NB4 (cell line): ENCODE data around the gene XXYLT1.
"Not testable (repeated sequence)": the region's sequence is repeated elsewhere in the genome, so short reads cannot be mapped to it uniquely, and the experiment has no call there.

Experiments
- DNase-seq: peaks from one replicate; pipeline ENCODE4 v3.0.0; 2010; ENCODE audit warnings: low read depth
- H3K4me3 ChIP-seq: one replicate; pipeline ENCODE4 v1.5.1; 2011; ENCODE audit warnings: mild to moderate bottlenecking, low read depth, low read length, moderate library complexity
- MYC ChIP-seq: IDR thresholded peaks from 2 replicates; pipeline ENCODE4 v1.6.1; 2011; ENCODE audit warnings: low read depth, low read length
- POLR2A ChIP-seq: IDR thresholded peaks from 2 replicates; pipeline ENCODE4 v1.6.1; 2011; ENCODE audit warnings: mild to moderate bottlenecking; ENCODE audit not compliant: insufficient read length; ENCODE audit errors: extremely low read depth
- TF ChIP-seq, protein P1 (sequence below): IDR thresholded peaks from one replicate; pipeline ENCODE4 v1.5.1; 2012; ENCODE audit warnings: low read depth, low read length
- TF ChIP-seq, protein P2 (sequence below): IDR thresholded peaks from 2 replicates; pipeline ENCODE4 v1.6.1; 2011; ENCODE audit warnings: low read depth, low read length

The XXYLT1 gene

GRCh38 chr3:195056506-195056905 is 214.5 kb downstream of the XXYLT1 start:
- H3K4me3 ChIP-seq, result no peak overlapping the region
- TF ChIP-seq, protein P1, sequence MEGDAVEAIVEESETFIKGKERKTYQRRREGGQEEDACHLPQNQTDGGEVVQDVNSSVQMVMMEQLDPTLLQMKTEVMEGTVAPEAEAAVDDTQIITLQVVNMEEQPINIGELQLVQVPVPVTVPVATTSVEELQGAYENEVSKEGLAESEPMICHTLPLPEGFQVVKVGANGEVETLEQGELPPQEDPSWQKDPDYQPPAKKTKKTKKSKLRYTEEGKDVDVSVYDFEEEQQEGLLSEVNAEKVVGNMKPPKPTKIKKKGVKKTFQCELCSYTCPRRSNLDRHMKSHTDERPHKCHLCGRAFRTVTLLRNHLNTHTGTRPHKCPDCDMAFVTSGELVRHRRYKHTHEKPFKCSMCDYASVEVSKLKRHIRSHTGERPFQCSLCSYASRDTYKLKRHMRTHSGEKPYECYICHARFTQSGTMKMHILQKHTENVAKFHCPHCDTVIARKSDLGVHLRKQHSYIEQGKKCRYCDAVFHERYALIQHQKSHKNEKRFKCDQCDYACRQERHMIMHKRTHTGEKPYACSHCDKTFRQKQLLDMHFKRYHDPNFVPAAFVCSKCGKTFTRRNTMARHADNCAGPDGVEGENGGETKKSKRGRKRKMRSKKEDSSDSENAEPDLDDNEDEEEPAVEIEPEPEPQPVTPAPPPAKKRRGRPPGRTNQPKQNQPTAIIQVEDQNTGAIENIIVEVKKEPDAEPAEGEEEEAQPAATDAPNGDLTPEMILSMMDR, result no peak
- DNase-seq, result no peak

DNA sequence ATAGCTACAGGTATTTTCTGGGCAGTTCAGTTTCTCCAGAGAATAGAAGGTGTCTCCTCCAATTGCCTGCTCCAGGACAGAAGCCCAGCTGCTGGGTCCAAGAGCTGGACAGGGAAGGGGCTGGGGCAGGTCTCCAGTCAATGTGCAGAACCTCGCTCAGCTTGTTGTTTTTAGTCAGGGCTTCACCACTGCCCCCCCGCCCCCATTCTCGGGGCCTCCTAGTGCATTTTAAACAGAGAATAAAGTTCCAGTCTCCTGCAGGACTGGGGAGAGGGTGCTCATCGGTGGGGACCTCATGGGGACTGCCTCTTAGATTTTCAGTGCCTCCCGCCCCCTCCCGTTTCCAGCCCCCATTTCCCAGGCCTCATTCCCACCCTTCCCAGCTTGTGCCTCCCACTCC is 216.6 kb downstream of the XXYLT1 start:
- no peak for TF ChIP-seq MYC
- DNase-seq, result no peak
- H3K4me3 ChIP-seq, result no peak overlapping the region

DNA sequence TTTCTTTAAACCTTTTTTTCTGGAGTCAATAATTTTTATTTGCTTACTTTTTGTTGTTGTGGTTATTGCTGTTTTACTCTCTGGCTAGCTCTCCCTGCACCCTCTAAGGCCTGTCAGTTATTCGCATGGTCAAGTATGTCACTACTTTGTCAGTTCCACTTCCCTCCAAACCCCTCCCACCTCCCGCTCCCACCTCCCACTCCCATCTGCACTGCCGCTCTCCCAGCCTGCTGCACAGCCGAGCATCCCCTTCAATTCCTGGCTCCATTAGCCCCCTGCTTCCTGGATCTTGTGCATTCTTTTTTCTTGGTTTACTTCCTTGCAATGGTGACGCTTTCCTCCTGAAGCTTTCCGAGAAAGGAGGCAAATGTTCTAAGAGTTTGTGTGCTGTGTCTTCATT is 218.0 kb downstream of the XXYLT1 start:
- TF ChIP-seq POLR2A (no peak), MYC (no peak)
- TF ChIP-seq, protein P1, result no peak
- TF ChIP-seq, protein P2, sequence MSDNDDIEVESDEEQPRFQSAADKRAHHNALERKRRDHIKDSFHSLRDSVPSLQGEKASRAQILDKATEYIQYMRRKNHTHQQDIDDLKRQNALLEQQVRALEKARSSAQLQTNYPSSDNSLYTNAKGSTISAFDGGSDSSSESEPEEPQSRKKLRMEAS, result no peak
- DNase-seq, result no peak
- no peak overlapping the region for H3K4me3 ChIP-seq

GRCh38 chr3:195050296-195050695 is 220.7 kb downstream of the XXYLT1 start:
- DNase-seq, H3K4me3 ChIP-seq: not testable (repeated sequence)

GRCh38 chr3:195048059-195048905 is 222.7 kb downstream of the XXYLT1 start:
- no peak for DNase-seq
- no peak overlapping the region for H3K4me3 ChIP-seq
- TF ChIP-seq, protein P1, result no peak
- TF ChIP-seq, protein P2, result no peak

DNA sequence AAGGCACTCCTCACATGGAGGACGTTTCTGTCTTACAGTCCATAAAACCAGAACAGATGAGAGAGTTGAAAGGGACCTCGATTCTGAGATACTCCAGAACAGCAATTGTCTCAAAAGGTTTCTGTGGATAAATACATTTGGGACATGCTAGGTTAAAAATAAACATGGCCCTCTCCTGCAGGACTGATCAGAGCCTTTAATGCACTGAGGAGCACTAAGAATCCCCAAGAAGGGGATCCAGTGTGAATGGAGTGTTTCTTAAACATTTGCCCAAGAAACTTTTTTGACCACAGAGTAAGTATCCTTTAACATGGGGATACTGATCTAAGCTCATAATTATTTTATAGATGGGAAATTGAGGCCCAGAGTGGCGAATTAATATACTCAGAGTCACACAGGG is 223.4 kb downstream of the XXYLT1 start:
- H3K4me3 ChIP-seq, result no peak overlapping the region
- no peak for DNase-seq
- TF ChIP-seq, protein P2, result no peak
- TF ChIP-seq POLR2A (no peak), MYC (no peak)
- TF ChIP-seq, protein P1, result no peak

GRCh38 chr3:195046441-195046840 is 224.5 kb downstream of the XXYLT1 start:
- DNase-seq, result no peak
- H3K4me3 ChIP-seq, result no peak overlapping the region
- TF ChIP-seq, protein P1, result no peak
- TF ChIP-seq POLR2A, result no peak
- TF ChIP-seq, protein P2, result no peak
- no peak for TF ChIP-seq MYC
